Lower lobe of right lung (tissue), 2 donors: ENCODE data around the gene CYS1. TPM values are rescaled to one million over a fixed set of nuclear protein-coding genes. Genes with fewer than 3 reads are reported as not detected.

Source experiments
- ATAC-seq, 2 donors: fragments of 200-7000 bp; cut with Tn5 transposase; one replicate each; pipeline ENCODE4 v1.9.1; 2020 to 2022; ENCODE audit warnings: mild to moderate bottlenecking in 2 of 2, moderate library complexity in 2 of 2
- DNase-seq: peaks from one replicate; pipeline ENCODE4 v3.0.0-alpha.2; 2020
- H3K27ac ChIP-seq: fragments of 200-600 bp; one replicate; pipeline ENCODE4 v1.8.0; 2022
- H3K27me3 ChIP-seq: fragments of 200-600 bp; one replicate; pipeline ENCODE4 v1.8.0; 2022; ENCODE audit warnings: low read depth
- H3K36me3 ChIP-seq: fragments of 200-600 bp; one replicate; pipeline ENCODE4 v1.8.0; 2022; ENCODE audit warnings: mild to moderate bottlenecking
- H3K4me1 ChIP-seq: fragments of 200-600 bp; one replicate; pipeline ENCODE4 v1.8.0; 2022
- H3K4me3 ChIP-seq: fragments of 200-600 bp; one replicate; pipeline ENCODE4 v1.8.0; 2022; ENCODE audit warnings: mild to moderate bottlenecking
- H3K9me3 ChIP-seq: fragments of 200-600 bp; one replicate; pipeline ENCODE4 v1.8.0; 2022
- CTCF ChIP-seq: fragments of 200-600 bp; IDR thresholded peaks from one replicate; pipeline ENCODE4 v1.8.0; 2022; ENCODE audit warnings: antibody characterized with exemption, mild to moderate bottlenecking
- intact Hi-C: fragments of 100-400 bp; cut with DNase I; formaldehyde crosslinking; loops from one replicate; pipeline ENCODE4 v1.11.0; 2022
- total RNA-seq: library from RNA; stranded (reverse); fragmentation: NEBNext Ultra II Directional; extraction: Animal tissue kit (Norgen Biotek cat#: 25700); gene quantifications from one replicate; pipeline ENCODE4 v1.2.1, GENCODE V29; 2021
- donor health status: DM: no; HTN: yes; CAD: no; lungs with severe emphysema.

CYS1 gene
- total RNA-seq, 1 donor from 2014 or later = 2.6 TPM

DNA sequence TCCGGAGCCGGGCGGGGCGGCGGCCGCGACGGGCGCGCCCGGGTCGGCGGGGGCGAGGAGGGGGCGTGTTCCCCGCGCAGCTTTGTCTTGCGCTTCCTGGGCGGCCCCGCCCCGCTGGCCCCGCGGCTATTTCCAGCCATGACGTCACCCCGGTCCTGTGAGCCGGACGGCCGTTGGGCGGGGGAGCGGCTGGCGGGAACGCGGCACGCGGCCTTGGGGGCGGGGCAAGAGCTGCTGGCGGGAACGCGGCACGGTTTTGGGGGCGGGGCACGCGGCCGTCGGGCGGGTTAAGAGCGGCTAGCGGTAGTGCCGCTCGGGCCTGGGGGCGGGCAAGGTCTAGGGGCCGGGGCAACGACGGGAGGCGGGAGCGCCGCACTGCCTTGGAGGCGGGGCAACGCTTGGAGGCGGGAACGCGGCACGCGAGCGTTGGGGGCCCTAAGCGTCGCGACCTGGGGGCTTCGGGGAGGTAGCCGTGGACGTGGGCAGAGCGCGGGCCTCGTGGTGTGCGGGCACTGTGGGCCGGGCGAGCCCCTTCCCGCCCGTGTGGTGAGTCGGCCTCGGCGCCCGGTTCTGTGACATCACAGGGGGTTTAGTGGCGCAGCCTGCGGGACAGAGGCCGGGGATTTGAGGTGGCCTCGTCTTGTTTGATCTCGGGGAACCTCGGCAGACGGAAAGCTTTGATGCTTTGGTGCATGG lies 36.2 kb downstream of the CYS1 start:
- Histone ChIP-seq H3K9me3 (no peaks in the 10 kb centered on the region), H3K36me3 (peaks cover 30% of the 10 kb centered on the region), H3K27ac (peak overlapping the region; percentile 94), H3K4me3 (peak overlapping the region; percentile 63), H3K27me3 (no peaks in the 10 kb centered on the region), H3K4me1 (peaks cover 75% of the 10 kb centered on the region)
- ATAC-seq (peak; percentile 85 to 89), DNase-seq (peak; percentile 99)
- no peak for TF ChIP-seq CTCF
- intact Hi-C loops = loop anchor here (10.0 kb wide), 1 partner anchor 59 kb away; no protein-coding TSS in a partner anchor

- peaks cover 26% of the 10 kb centered on the region for H3K36me3 ChIP-seq
- H3K27me3 ChIP-seq = no peaks in the 10 kb centered on the region
- no peaks in the 10 kb centered on the region for H3K9me3 ChIP-seq
- intact Hi-C loops = loop anchor here (10.0 kb wide), 1 partner anchor 59 kb away; no protein-coding TSS in a partner anchor
- peak within 1 kb of the TSS; percentile 94 for H3K27ac ChIP-seq
- H3K4me3 ChIP-seq = peak within 1 kb of the TSS; percentile 63
- no peak for TF ChIP-seq CTCF
- H3K4me1 ChIP-seq = peaks cover 75% of the 10 kb centered on the region
- DNase-seq = peak; percentile 97
- ATAC-seq = peak; percentile 90 to 92
Measured at GRCh38 chr2:10043256-10043905, 36.8 kb downstream of the CYS1 start, which contains the start of gene KLF11. Gene KLF11, plus strand, starts transcription at chr2:10043550. Its CDS starts 167 bp downstream, at chr2:10043717.

DNA sequence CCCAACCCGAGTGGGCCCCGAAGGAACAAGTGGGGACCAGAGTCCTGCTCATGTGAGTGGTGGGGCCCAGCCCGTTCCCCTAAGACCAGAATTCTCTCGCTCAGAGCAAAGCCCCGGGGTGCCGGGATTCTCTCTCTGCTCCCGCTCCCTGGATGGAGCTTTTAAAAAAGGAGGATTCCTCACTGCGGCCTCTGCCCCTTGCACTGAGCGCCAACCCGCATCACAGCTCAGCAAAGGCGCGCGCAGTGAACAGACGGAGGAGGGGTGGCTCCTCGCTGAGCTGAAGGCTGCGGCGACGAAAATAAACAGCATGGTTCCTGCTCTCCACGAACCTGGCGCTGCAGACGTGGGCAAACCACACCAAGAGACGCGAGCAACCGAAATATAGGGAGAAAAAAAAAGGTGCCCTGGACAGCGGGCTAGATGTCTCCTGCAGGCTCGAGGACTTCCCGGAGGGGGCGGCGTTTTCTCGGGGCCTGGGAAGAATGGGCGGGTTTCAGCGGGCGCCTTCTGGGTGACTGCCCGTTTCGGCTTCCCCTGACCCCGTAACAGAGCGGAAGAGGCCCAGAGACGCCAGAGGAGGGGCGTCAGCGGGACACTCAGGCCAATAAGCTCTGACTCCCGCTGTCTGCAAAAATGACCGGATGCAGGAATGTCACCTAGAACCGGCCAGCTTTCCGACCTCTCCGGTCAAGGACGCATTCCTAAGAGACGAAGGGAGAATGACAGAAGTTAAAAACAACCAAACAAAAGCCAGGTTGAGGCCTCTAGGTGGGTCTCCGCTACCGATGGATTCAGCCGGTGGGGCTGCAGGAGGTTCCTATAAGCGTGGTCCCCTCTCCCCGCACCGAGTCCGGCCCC lies 37.7 kb downstream of the CYS1 start:
- peak overlapping the region; percentile 94 for H3K27ac ChIP-seq
- H3K27me3 ChIP-seq = no peaks in the 10 kb centered on the region
- peak; percentile 57 to 64 for ATAC-seq
- peaks cover 81% of the 10 kb centered on the region for H3K4me1 ChIP-seq
- H3K9me3 ChIP-seq = no peaks in the 10 kb centered on the region
- peak overlapping the region; percentile 60 for H3K4me3 ChIP-seq
- peak; percentile 91 for DNase-seq
- peaks cover 17% of the 10 kb centered on the region for H3K36me3 ChIP-seq
- intact Hi-C loops = loop anchor here (10.0 kb wide), 1 partner anchor 58 kb away; no protein-coding TSS in a partner anchor
- peak; percentile 30 for TF ChIP-seq CTCF

- peak; percentile 46 for DNase-seq
- intact Hi-C loops = loop anchor here (10.0 kb wide), 1 partner anchor 57 kb away; no protein-coding TSS in a partner anchor
- peaks cover 81% of the 10 kb centered on the region for H3K4me1 ChIP-seq
Measured at GRCh38 chr2:10041711-10042110, 38.5 kb downstream of the CYS1 start.

More at GRCh38 chr2:10041711-10042110, 38.5 kb downstream of the CYS1 start:
- Histone ChIP-seq H3K27me3 (no peaks in the 10 kb centered on the region), H3K4me3 (peak overlapping the region; percentile 60), H3K27ac (peak overlapping the region; percentile 94), H3K9me3 (no peaks in the 10 kb centered on the region), H3K36me3 (peaks cover 9% of the 10 kb centered on the region)
- no peak for ATAC-seq
- no peak for TF ChIP-seq CTCF
